ENCODE results near the gene PTPRN2.

Gene PTPRN2

GRCh38 chr7:158260567-158261361 lies 326.9 kb downstream of the PTPRN2 start:
- Histone ChIP-seq H3K27me3 (ENCODE audit: control insufficient read depth in 2 of 2, insufficient read depth in 2 of 2, low read length in 2 of 2) (no peaks in the 10 kb centered on the region), H3K36me3 (ENCODE audit: control insufficient read depth in 2 of 2, insufficient read depth in 2 of 2, low read length in 2 of 2) (no peaks in the 10 kb centered on the region), H3K9me3 (ENCODE audit: control insufficient read depth in 2 of 2, low read length in 2 of 2) (no peaks in the 10 kb centered on the region), H3K4me3 (ENCODE audit: low read length in 2 of 2) (no peak overlapping the region), H3K4me1 (ENCODE audit: control insufficient read depth in 2 of 2, insufficient read depth in 2 of 2, low read length in 2 of 2) (peaks cover 10 to 24% of the 10 kb centered on the region in 2 donors), H3K27ac (ENCODE audit: low read depth in 2 of 2, low read length in 2 of 2) (no peak overlapping the region), H3K9ac (ENCODE audit: low read depth in 1 of 2, low read length in 2 of 2) (no peak overlapping the region)

GRCh38 chr7:158259671-158260418 lies 327.8 kb downstream of the PTPRN2 start:
- no peak overlapping the region for H3K27ac ChIP-seq (ENCODE audit: low read depth in 2 of 2, low read length in 2 of 2)
- peaks cover 10 to 21% of the 10 kb centered on the region in 2 donors for H3K4me1 ChIP-seq (ENCODE audit: control insufficient read depth in 2 of 2, insufficient read depth in 2 of 2, low read length in 2 of 2)
- H3K27me3 ChIP-seq (ENCODE audit: control insufficient read depth in 2 of 2, insufficient read depth in 2 of 2, low read length in 2 of 2), result no peaks in the 10 kb centered on the region
- H3K4me3 ChIP-seq (ENCODE audit: low read length in 2 of 2), result no peak overlapping the region
- no peaks in the 10 kb centered on the region for H3K36me3 ChIP-seq (ENCODE audit: control insufficient read depth in 2 of 2, insufficient read depth in 2 of 2, low read length in 2 of 2)
- H3K9me3 ChIP-seq (ENCODE audit: control insufficient read depth in 2 of 2, low read length in 2 of 2), result no peaks in the 10 kb centered on the region
- no peak overlapping the region for H3K9ac ChIP-seq (ENCODE audit: low read depth in 1 of 2, low read length in 2 of 2)

- Histone ChIP-seq H3K4me1 (ENCODE audit: control insufficient read depth in 2 of 2, insufficient read depth in 2 of 2, low read length in 2 of 2) (peaks cover 10 to 14% of the 10 kb centered on the region in 2 donors), H3K4me3 (ENCODE audit: low read length in 2 of 2) (no peak overlapping the region), H3K27ac (ENCODE audit: low read depth in 2 of 2, low read length in 2 of 2) (no peak overlapping the region), H3K9ac (ENCODE audit: low read depth in 1 of 2, low read length in 2 of 2) (no peak overlapping the region), H3K27me3 (ENCODE audit: control insufficient read depth in 2 of 2, insufficient read depth in 2 of 2, low read length in 2 of 2) (no peaks in the 10 kb centered on the region), H3K9me3 (ENCODE audit: control insufficient read depth in 2 of 2, low read length in 2 of 2) (no peaks in the 10 kb centered on the region), H3K36me3 (ENCODE audit: control insufficient read depth in 2 of 2, insufficient read depth in 2 of 2, low read length in 2 of 2) (no peaks in the 10 kb centered on the region)
These were observed 328.5 kb downstream of the PTPRN2 start for GRCh38 chr7:158259141-158259540.

GRCh38 chr7:158258411-158259130 lies 329.1 kb downstream of the PTPRN2 start:
- no peak overlapping the region for H3K4me3 ChIP-seq (ENCODE audit: low read length in 2 of 2)
- H3K9me3 ChIP-seq (ENCODE audit: control insufficient read depth in 2 of 2, low read length in 2 of 2), result no peaks in the 10 kb centered on the region
- no peak overlapping the region for H3K27ac ChIP-seq (ENCODE audit: low read depth in 2 of 2, low read length in 2 of 2)
- no peaks in the 10 kb centered on the region for H3K27me3 ChIP-seq (ENCODE audit: control insufficient read depth in 2 of 2, insufficient read depth in 2 of 2, low read length in 2 of 2)
- no peaks in the 10 kb centered on the region for H3K36me3 ChIP-seq (ENCODE audit: control insufficient read depth in 2 of 2, insufficient read depth in 2 of 2, low read length in 2 of 2)
- no peak overlapping the region for H3K9ac ChIP-seq (ENCODE audit: low read depth in 1 of 2, low read length in 2 of 2)
- H3K4me1 ChIP-seq (ENCODE audit: control insufficient read depth in 2 of 2, insufficient read depth in 2 of 2, low read length in 2 of 2), result peaks cover 6 to 8% of the 10 kb centered on the region in 2 donors

GRCh38 chr7:158257516-158258410 lies 329.9 kb downstream of the PTPRN2 start:
- Histone ChIP-seq H3K27me3 (ENCODE audit: control insufficient read depth in 2 of 2, insufficient read depth in 2 of 2, low read length in 2 of 2) (no peaks in the 10 kb centered on the region), H3K4me3 (ENCODE audit: low read length in 2 of 2) (no peak overlapping the region), H3K36me3 (ENCODE audit: control insufficient read depth in 2 of 2, insufficient read depth in 2 of 2, low read length in 2 of 2) (no peaks in the 10 kb centered on the region), H3K9me3 (ENCODE audit: control insufficient read depth in 2 of 2, low read length in 2 of 2) (no peaks in the 10 kb centered on the region), H3K4me1 (ENCODE audit: control insufficient read depth in 2 of 2, insufficient read depth in 2 of 2, low read length in 2 of 2) (peaks cover 0 to under 1% of the 10 kb centered on the region in 2 donors), H3K27ac (ENCODE audit: low read depth in 2 of 2, low read length in 2 of 2) (no peak overlapping the region), H3K9ac (ENCODE audit: low read depth in 1 of 2, low read length in 2 of 2) (no peak overlapping the region)

GRCh38 chr7:158257001-158257400 lies 330.6 kb downstream of the PTPRN2 start:
- Histone ChIP-seq H3K9ac (ENCODE audit: low read depth in 1 of 2, low read length in 2 of 2) (no peak overlapping the region), H3K27me3 (ENCODE audit: control insufficient read depth in 2 of 2, insufficient read depth in 2 of 2, low read length in 2 of 2) (no peaks in the 10 kb centered on the region), H3K4me1 (ENCODE audit: control insufficient read depth in 2 of 2, insufficient read depth in 2 of 2, low read length in 2 of 2) (no peaks in the 10 kb centered on the region), H3K27ac (ENCODE audit: low read depth in 2 of 2, low read length in 2 of 2) (no peak overlapping the region), H3K4me3 (ENCODE audit: low read length in 2 of 2) (no peak overlapping the region), H3K9me3 (ENCODE audit: control insufficient read depth in 2 of 2, low read length in 2 of 2) (no peaks in the 10 kb centered on the region), H3K36me3 (ENCODE audit: control insufficient read depth in 2 of 2, insufficient read depth in 2 of 2, low read length in 2 of 2) (no peaks in the 10 kb centered on the region)

- no peaks in the 10 kb centered on the region for H3K27me3 ChIP-seq (ENCODE audit: control insufficient read depth in 2 of 2, insufficient read depth in 2 of 2, low read length in 2 of 2)
- H3K9me3 ChIP-seq (ENCODE audit: control insufficient read depth in 2 of 2, low read length in 2 of 2), result no peaks in the 10 kb centered on the region
- no peak overlapping the region for H3K9ac ChIP-seq (ENCODE audit: low read depth in 1 of 2, low read length in 2 of 2)
- no peak overlapping the region for H3K4me3 ChIP-seq (ENCODE audit: low read length in 2 of 2)
- no peaks in the 10 kb centered on the region for H3K36me3 ChIP-seq (ENCODE audit: control insufficient read depth in 2 of 2, insufficient read depth in 2 of 2, low read length in 2 of 2)
- H3K27ac ChIP-seq (ENCODE audit: low read depth in 2 of 2, low read length in 2 of 2), result no peak overlapping the region
- no peaks in the 10 kb centered on the region for H3K4me1 ChIP-seq (ENCODE audit: control insufficient read depth in 2 of 2, insufficient read depth in 2 of 2, low read length in 2 of 2)
These were observed 331.4 kb downstream of the PTPRN2 start for GRCh38 chr7:158256091-158256816.

- Histone ChIP-seq H3K27ac (ENCODE audit: low read depth in 2 of 2, low read length in 2 of 2) (no peak overlapping the region), H3K27me3 (ENCODE audit: control insufficient read depth in 2 of 2, insufficient read depth in 2 of 2, low read length in 2 of 2) (no peaks in the 10 kb centered on the region), H3K9ac (ENCODE audit: low read depth in 1 of 2, low read length in 2 of 2) (no peak overlapping the region), H3K9me3 (ENCODE audit: control insufficient read depth in 2 of 2, low read length in 2 of 2) (no peaks in the 10 kb centered on the region), H3K36me3 (ENCODE audit: control insufficient read depth in 2 of 2, insufficient read depth in 2 of 2, low read length in 2 of 2) (no peaks in the 10 kb centered on the region), H3K4me1 (ENCODE audit: control insufficient read depth in 2 of 2, insufficient read depth in 2 of 2, low read length in 2 of 2) (no peaks in the 10 kb centered on the region), H3K4me3 (ENCODE audit: low read length in 2 of 2) (no peak overlapping the region)
These were observed 332.1 kb downstream of the PTPRN2 start for GRCh38 chr7:158255558-158255957.

GRCh38 chr7:158255156-158255555 lies 332.5 kb downstream of the PTPRN2 start:
- Histone ChIP-seq H3K36me3 (ENCODE audit: control insufficient read depth in 2 of 2, insufficient read depth in 2 of 2, low read length in 2 of 2) (no peaks in the 10 kb centered on the region), H3K9me3 (ENCODE audit: control insufficient read depth in 2 of 2, low read length in 2 of 2) (no peaks in the 10 kb centered on the region), H3K4me1 (ENCODE audit: control insufficient read depth in 2 of 2, insufficient read depth in 2 of 2, low read length in 2 of 2) (no peaks in the 10 kb centered on the region), H3K27me3 (ENCODE audit: control insufficient read depth in 2 of 2, insufficient read depth in 2 of 2, low read length in 2 of 2) (no peaks in the 10 kb centered on the region), H3K4me3 (ENCODE audit: low read length in 2 of 2) (no peak overlapping the region), H3K9ac (ENCODE audit: low read depth in 1 of 2, low read length in 2 of 2) (no peak overlapping the region), H3K27ac (ENCODE audit: low read depth in 2 of 2, low read length in 2 of 2) (no peak overlapping the region)
